GM20000 (cell line): ENCODE measurements around the gene GNPDA1.
"Not testable (repeated sequence)": the region's sequence is repeated elsewhere in the genome, so short reads cannot be mapped to it uniquely, and the experiment has no call there.

Experiments used
- DNase-seq: peaks from one replicate; pipeline ENCODE4 v3.0.0; 2012; ENCODE audit warnings: low spot score
- TF ChIP-seq, protein P1 (sequence below): IDR thresholded peaks from 2 replicates; pipeline ENCODE4 v1.5.1; 2012; ENCODE audit warnings: mild to moderate bottlenecking, control low read depth; ENCODE audit errors: extremely low read depth, missing control alignments

The GNPDA1 gene

DNA sequence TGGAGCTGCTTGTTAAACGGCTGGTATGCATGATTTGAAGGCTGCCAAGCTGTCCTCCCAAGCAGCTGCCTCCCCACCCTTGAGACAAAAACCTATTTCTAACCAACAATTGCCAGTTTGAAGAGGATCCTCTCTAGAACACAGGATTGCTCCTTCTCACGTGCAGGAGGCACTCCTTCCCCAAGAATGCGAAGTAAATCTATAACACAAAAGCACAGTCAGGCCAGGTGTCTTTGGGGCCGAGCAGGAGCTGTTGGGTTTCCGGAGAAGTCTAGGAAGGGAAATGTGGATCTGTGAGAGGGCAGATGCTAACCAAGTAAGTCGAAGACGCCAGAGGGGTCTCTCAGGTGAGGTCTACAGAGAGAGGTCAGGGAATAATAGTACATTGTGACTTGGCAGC is 35.4 kb upstream of the GNPDA1 start:
- TF ChIP-seq, protein P1, sequence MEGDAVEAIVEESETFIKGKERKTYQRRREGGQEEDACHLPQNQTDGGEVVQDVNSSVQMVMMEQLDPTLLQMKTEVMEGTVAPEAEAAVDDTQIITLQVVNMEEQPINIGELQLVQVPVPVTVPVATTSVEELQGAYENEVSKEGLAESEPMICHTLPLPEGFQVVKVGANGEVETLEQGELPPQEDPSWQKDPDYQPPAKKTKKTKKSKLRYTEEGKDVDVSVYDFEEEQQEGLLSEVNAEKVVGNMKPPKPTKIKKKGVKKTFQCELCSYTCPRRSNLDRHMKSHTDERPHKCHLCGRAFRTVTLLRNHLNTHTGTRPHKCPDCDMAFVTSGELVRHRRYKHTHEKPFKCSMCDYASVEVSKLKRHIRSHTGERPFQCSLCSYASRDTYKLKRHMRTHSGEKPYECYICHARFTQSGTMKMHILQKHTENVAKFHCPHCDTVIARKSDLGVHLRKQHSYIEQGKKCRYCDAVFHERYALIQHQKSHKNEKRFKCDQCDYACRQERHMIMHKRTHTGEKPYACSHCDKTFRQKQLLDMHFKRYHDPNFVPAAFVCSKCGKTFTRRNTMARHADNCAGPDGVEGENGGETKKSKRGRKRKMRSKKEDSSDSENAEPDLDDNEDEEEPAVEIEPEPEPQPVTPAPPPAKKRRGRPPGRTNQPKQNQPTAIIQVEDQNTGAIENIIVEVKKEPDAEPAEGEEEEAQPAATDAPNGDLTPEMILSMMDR: no peak

DNA sequence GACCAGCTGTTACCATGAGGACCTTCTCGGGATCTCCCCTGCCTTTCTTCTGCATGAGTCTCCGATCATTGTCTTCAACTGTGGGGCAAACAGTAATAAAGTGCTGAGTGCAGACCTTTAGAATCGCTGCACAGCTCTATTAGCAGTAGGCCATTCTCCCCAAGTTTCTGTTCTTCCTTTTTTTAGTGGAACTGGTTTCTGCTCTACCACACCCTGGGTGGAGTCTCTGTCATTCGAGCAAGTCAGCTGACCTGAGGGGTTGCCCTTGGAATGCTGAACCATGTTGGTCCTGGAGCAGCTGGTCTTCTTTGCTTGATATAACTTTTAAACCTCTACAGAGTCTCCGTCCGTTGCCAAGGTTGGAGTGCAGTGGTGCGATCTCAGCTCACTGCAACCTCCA is 33.4 kb upstream of the GNPDA1 start:
- no peak for DNase-seq
- TF ChIP-seq, protein P1: no peak

More for the DNA sequence above, 35.4 kb upstream of the GNPDA1 start:
- no peak for DNase-seq

DNA sequence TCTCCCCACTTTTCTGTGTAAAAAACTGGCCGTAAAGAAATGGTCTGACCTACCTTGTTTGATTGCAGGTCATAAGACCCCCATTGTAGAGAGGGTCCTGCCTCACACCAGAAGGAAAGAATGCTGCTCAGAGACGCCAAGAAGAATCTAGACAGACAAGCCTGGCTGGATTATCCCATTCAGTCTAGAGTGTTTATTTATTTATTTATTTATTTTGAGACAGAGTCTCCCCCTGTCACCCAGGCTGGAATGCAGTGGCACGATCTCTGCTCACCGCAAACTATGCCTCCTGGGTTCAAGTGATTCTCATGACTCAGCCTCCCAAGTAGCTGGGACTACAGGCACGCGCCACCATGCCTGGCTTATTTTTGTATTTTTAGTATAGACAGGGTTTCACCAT is 28.1 kb upstream of the GNPDA1 start:
- DNase-seq: not testable (repeated sequence)

DNA sequence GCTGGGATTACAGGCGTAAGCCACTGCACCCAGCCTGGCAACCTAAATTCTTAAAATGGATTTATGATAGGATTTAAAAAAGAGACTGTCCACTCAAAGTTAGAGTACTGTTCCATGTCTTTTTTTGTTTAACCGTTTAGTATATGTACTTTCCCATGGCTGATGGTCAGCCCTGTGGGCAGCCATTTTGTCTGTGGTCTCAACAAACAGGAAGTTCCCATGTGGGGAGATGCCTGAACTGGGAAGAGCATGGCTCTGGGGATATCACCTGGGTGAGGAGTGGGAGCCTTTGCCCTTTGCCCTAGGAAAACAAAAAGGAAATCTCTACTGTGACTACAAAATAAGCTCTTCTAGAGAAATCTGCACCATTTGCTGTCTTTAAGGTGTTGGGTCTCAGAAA is 27.5 kb upstream of the GNPDA1 start:
- DNase-seq: no peak
- TF ChIP-seq, protein P1: no peak

DNA sequence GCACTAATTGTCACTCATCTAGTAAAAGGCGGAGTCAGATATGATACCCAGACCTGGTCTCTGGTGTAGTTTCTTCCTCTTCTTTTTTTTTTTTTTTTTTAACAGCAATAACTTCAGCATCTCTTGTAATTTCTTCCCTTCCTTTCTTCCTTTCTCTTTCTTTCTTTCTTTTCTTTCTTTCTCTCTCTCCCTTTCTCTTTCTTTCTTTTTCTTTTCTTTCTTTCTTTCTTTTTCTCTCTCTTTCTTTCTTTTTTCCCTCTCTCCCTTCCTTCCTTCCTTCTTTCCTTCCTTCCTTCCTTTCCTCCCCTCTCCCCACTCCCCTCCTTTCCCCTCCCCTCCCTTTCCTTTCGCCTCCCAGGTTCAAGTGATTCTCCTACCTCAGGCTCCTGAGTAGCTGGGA is 25.9 kb upstream of the GNPDA1 start:
- TF ChIP-seq, protein P1: no peak
- no peak for DNase-seq

DNA sequence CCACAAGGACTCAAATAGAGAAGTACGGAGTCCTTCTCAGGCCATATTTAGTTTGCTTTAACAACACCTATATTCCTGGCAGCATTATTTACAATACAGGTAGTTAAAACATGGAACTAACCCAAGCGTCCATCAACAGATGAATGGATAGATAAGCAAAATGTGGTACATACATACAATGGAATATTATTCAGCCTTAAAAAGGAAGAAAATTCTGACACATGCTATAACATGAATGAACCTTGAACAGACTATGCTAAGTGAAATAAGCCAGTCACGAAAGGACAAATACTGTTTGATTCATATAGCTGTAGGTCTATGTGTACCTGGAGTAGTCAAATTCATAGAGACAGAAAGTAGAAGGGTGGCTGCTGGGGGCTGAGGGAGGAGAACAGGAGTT is 24.8 kb upstream of the GNPDA1 start:
- not testable (repeated sequence) for DNase-seq

DNA sequence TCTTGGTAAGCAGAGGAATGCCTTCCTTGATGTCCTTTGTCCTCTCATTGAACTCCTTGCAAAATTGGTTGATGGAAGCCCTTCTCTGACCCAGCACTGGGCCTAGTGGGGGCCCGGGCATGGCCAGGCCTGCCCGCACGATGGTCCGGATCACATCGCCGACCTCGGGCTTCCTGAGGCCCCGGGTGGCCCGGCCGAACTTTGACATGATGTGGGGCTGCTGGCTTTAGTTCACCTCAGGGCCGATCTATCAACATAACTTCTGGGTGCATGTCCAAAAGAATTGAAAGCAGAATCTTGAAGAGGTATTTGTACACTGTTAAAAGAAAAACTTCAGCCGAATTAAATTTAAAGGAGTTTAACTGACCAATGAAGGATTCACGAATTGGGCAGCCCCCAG is 24.1 kb upstream of the GNPDA1 start:
- TF ChIP-seq, protein P1: no peak
- no peak for DNase-seq

DNA sequence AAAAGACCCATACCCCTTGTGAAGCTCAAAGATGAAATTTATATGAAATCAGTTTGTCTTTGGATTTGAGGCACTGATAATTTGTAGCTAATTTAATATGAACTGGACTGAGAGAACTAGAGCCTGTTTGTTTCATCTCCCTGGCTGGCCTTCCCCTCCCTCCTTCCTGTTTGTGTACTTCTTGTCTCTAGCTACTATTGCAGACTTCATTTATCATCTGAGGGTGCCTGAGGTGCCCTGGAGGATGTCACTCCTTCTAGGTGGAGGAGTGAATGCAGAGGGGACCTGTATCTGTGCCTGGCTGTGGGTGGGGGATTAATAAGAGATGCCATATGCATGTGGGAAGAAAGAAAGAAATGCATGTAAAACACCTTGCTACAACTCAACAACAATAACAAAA is 22.2 kb upstream of the GNPDA1 start:
- TF ChIP-seq, protein P1: no peak

DNA sequence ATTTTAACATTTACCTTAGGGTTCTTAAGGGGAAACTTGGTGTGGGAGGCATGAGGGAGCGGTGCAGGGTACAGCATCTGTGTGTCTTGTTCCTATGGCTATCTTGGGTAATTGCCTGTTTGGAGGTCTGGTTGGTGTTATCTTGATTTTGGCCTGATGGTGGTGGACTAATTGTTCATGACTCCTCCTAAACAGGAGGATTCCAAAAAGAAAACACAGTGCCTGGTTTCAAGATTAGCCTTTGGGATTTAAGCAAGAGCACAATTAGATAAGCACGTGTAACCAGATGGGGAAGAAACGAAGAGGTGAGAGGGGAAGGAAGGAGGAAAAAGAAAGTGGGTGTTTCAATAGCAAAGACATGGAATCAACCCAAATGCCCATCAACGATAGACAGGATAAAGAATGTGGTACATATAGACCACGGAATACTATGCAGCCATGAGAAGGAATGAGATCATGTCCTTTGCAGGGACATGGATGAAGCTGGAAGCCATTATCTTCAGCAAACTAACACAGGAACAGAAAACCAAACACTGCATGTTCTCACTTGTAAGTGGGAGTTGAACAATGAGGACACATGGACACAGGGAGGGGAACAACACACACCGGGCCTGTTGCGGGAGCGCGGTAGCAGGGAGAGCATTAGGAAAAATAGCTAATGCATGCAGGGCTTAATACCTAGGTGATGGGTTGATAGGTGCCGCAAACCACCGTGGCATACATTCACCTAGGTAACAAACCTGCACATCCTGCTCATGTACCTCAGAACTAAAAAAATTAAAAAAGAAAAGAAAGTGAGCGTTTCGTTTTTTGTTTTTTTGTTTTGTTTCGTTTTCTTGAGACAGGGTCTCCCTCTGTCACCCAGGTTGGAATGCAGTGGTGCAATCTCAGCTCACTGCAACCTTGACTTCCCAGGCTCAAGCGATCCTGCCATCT is 21.1 kb upstream of the GNPDA1 start:
- DNase-seq: not testable (repeated sequence)

More for the DNA sequence above, 22.2 kb upstream of the GNPDA1 start:
- no peak for DNase-seq
